ENCODE results near the gene ILRUN. TPM values are rescaled to one million over a fixed set of nuclear protein-coding genes. Genes with fewer than 3 reads are reported as not detected.
"Not testable (repeated sequence)": the region's sequence is repeated elsewhere in the genome, so short reads cannot be mapped to it uniquely, and the experiment has no call there.

Gene ILRUN
- total RNA-seq, 4 donors from 2014 or later = 52.8 to 82.3 (median 73.9) TPM

GRCh38 chr6:34674268-34674639 lies 22.3 kb downstream of the ILRUN start:
- H3K4me1 ChIP-seq = peaks cover 0 to 37% (median 18%) of the 10 kb centered on the region in 4 donors
- no peak for DNase-seq
- H3K27ac ChIP-seq = peak overlapping the region; percentile 50 to 79 (median 67)

GRCh38 chr6:34673064-34673463 lies 23.5 kb downstream of the ILRUN start:
- Histone ChIP-seq H3K9me3 (no peaks in the 10 kb centered on the region), H3K4me3 (no peak overlapping the region), H3K4me1 (peaks cover 0 to 37% (median 18%) of the 10 kb centered on the region in 4 donors), H3K27me3 (no peaks in the 10 kb centered on the region), H3K27ac (peak overlapping the region; percentile 47 to 79 (median 67)), H3K36me3 (no peaks in the 10 kb centered on the region)
- DNase-seq = no peak
- TF ChIP-seq POLR2A (IDR thresholded peaks at IDR 0.05) = no peak
- no peak for TF ChIP-seq CTCF (IDR thresholded peaks at IDR 0.05)

More at GRCh38 chr6:34674268-34674639, 22.3 kb downstream of the ILRUN start:
- Histone ChIP-seq H3K4me3 (peak overlapping the region in 1 of 4 donors; percentile 15), H3K9me3 (no peaks in the 10 kb centered on the region), H3K36me3 (no peaks in the 10 kb centered on the region), H3K27me3 (no peaks in the 10 kb centered on the region)
- no peak for TF ChIP-seq CTCF (IDR thresholded peaks at IDR 0.05)
- no peak for TF ChIP-seq POLR2A (IDR thresholded peaks at IDR 0.05)

- H3K4me1 ChIP-seq = peaks cover 0 to 37% (median 18%) of the 10 kb centered on the region in 4 donors
- TF ChIP-seq POLR2A (IDR thresholded peaks at IDR 0.05) (no peak), CTCF (IDR thresholded peaks at IDR 0.05) (no peak)
- H3K9me3 ChIP-seq = no peaks in the 10 kb centered on the region
- H3K4me3 ChIP-seq = no peak overlapping the region
- H3K27ac ChIP-seq = peak overlapping the region in 3 of 4 donors; percentile 47 to 79 (median 58)
- H3K36me3 ChIP-seq = no peaks in the 10 kb centered on the region
- no peak for DNase-seq
- no peaks in the 10 kb centered on the region for H3K27me3 ChIP-seq
Measured at GRCh38 chr6:34672657-34673043, 23.9 kb downstream of the ILRUN start.

GRCh38 chr6:34671801-34672656 lies 24.5 kb downstream of the ILRUN start:
- H3K4me1 ChIP-seq = peaks cover 0 to 40% (median 18%) of the 10 kb centered on the region in 4 donors
- peak in 2 of 3 donors; percentile 71 to 88 for DNase-seq
- H3K27ac ChIP-seq = peak overlapping the region; percentile 50 to 79 (median 58)

GRCh38 chr6:34671367-34671766 lies 25.2 kb downstream of the ILRUN start:
- peak overlapping the region; percentile 50 to 79 (median 58) for H3K27ac ChIP-seq
- no peak overlapping the region for H3K4me3 ChIP-seq
- H3K4me1 ChIP-seq = peaks cover 0 to 41% (median 18%) of the 10 kb centered on the region in 4 donors
- TF ChIP-seq CTCF (IDR thresholded peaks at IDR 0.05) = no peak
- TF ChIP-seq POLR2A (IDR thresholded peaks at IDR 0.05) = no peak
- no peaks in the 10 kb centered on the region for H3K9me3 ChIP-seq
- no peaks in the 10 kb centered on the region for H3K36me3 ChIP-seq
- H3K27me3 ChIP-seq = no peaks in the 10 kb centered on the region
- no peak for DNase-seq

More at GRCh38 chr6:34671801-34672656, 24.5 kb downstream of the ILRUN start:
- H3K27me3 ChIP-seq = no peaks in the 10 kb centered on the region
- H3K9me3 ChIP-seq = no peaks in the 10 kb centered on the region
- no peaks in the 10 kb centered on the region for H3K36me3 ChIP-seq
- no peak overlapping the region for H3K4me3 ChIP-seq
- TF ChIP-seq CTCF (IDR thresholded peaks at IDR 0.05) (no peak), POLR2A (IDR thresholded peaks at IDR 0.05) (no peak)

- not testable (repeated sequence) for H3K4me3 ChIP-seq, H3K27me3 ChIP-seq, H3K36me3 ChIP-seq, H3K9me3 ChIP-seq, DNase-seq, H3K27ac ChIP-seq
- peaks cover 0 to 28% (median 12%) of the 10 kb centered on the region in 4 donors for H3K4me1 ChIP-seq
Measured at GRCh38 chr6:34668799-34669198, 27.8 kb downstream of the ILRUN start.
